ENCODE data around the gene ZSCAN18.

The ZSCAN18 gene

DNA sequence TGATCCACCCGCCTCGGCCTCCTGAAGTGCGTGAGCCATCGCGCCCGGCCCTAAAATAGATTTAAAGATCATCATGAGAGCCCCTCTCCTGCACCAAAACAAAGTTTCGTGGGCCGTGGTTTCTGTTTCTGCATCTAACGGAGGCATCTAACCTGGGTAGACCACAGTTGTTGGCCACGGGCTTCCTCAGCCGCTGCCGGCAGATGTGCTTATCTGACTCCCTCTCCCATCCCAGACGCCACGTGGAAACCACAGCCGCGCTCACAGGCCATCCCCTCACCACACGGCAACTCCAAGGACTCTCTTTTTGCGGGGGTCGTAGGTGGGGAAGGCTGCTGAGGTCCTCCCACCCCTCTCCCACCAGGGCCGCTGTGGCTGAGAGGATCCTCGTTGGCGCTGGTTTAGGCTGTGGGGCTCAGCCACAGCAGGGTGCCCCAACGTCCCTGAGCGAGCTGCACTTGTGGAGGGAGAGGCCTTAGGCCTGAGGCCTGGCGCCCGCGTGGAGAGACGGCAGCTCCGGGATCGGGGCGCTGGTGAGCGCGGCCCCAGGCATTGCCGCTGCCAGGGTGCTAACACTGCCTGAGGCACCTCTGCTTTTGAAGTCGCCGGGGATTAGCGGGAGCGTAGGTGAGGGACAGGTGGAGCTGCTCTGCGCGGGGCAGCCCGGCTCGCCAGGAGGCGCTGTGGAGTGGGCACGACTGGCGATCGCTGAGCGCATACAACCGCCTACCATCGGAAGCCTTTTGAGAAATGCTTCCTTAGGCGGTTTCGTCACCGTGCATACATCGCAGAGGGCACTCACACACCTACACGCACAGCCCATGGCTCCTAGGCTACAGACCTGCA is 55.3 kb downstream of the ZSCAN18 start:
- TF ChIP-seq GATA1 (IDR thresholded peaks at IDR 0.05; ENCODE audit: low read depth, low read length): no peak
- TF ChIP-seq POLR2A (IDR thresholded peaks at IDR 0.05; ENCODE audit: low read length): no peak
- DNase-seq: no peak

DNA sequence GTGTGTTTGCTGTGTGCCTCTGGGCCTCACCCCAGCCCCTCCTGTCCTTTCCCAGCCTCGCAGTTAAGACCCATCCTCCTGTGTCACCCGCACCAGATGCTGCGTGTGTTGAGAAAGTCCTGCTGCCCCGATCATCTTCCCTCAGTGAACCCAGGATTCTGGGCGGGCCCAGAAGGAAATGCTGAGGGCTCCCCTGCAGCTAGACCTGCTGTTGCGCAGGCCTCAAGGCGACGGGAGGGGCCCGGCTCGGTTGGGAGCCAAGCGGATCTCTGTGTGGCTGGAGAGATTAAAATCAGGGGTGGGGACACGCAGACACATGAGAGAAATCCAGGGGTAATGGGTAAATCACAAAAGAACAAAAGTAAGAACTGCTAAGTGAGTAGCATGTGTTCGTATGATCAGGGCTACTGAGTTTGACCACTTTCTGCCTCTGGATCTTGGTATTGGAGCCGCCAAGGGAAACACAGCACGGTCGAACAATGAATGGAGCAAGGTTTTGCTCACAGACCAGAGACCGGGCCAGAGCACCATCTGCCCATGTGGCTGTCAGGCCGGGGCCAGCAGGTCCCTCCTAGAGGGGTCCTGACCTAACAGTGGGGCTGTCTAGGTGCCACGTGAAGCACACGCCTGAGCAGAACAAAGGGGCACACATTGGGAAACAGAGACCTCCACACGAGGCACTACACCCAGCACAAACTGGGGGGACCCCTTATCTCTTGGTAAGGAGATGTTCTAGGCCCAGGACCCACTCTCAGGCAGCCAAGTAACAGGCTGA is 57.1 kb downstream of the ZSCAN18 start:
- DNase-seq: no peak
- TF ChIP-seq POLR2A (IDR thresholded peaks at IDR 0.05; ENCODE audit: low read length): no peak
- TF ChIP-seq GATA1 (IDR thresholded peaks at IDR 0.05; ENCODE audit: low read depth, low read length): no peak

DNA sequence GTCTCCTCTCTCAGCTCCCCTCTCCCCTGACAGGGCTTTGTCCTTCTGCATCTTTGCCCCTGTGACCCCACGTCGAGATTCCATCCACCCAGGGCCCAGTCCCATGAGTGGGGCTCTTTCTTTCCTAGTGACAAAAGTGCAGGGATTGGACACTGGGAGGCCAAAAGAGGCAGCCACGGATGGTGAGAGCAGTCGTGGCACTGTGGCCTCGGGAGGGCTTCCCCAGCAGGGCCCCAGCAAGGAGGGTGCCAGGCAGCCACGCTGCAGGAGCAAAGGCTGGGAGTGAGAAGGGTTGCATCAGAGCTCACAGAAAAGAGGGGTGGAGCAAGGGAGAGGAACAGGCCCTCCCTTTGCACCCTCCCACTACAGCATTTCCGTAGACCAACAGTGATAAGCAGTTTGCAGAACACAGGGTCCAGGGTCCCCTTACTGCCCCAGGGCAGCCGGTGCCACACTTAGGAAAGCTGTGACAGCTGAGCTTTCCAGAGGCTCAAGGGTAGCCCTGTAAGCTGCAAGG is 59.3 kb downstream of the ZSCAN18 start:
- TF ChIP-seq GATA1 (IDR thresholded peaks at IDR 0.05; ENCODE audit: low read depth, low read length) (no peak), POLR2A (IDR thresholded peaks at IDR 0.05; ENCODE audit: low read length) (no peak)
- no peak for DNase-seq

DNA sequence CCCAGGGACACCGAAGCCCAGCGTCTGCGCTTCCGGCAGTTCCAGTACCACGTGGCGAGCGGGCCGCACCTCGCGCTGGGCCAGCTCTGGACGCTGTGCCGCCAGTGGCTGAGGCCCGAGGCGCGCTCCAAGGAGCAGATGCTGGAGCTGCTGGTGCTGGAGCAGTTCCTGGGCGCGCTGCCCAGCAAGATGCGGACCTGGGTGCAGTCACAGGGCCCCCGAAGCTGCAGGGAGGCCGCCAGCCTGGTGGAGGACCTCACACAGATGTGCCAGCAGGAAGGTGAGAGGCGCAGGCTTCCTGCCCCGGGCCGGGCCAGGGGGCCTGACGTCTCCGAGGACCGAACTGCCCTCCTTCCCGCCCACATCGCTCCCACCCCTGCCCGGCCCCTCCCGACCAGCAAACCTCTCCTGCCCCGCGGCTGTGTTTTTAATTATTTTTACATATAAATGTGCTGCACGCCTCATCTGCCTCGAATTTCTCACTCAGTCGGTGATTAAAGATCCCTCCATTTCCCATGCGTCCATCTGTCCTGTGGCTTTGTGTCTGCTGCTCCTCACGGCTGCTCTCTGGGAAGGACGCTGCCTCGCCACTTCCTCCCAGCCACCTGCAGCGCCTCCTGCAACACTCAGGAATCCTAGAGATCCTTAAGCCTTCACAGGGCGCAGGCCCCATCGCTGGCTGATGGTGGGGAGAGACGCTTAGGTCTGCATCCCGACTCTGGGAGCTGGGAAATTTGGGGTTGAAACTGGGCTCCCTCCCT is 59.9 kb downstream of the ZSCAN18 start:
- TF ChIP-seq GATA1 (IDR thresholded peaks at IDR 0.05; ENCODE audit: low read depth, low read length) (no peak), POLR2A (IDR thresholded peaks at IDR 0.05; ENCODE audit: low read length) (no peak)

DNA sequence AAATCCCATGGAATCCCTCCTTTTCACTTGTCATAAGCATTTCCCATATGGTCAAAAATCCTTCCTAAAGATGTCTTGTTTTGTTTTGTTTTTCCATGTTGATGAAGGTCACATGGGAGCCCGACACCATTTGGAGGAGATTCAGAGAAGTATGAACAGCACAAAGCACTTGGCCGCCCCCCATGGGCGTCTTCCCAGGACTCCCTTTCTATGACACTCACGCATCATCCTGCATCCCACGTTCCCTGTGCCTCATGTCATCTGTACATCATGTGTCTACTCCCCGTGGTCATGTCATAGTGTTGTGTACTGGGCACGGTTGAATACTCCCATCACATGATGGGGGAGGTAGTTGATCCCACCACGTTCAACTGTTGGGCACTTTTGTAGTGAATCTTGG is 62.2 kb downstream of the ZSCAN18 start:
- TF ChIP-seq POLR2A (IDR thresholded peaks at IDR 0.05; ENCODE audit: low read length) (no peak), GATA1 (IDR thresholded peaks at IDR 0.05; ENCODE audit: low read depth, low read length) (no peak)
- no peak for DNase-seq

More for the DNA sequence above, 59.9 kb downstream of the ZSCAN18 start:
- no peak for DNase-seq

DNA sequence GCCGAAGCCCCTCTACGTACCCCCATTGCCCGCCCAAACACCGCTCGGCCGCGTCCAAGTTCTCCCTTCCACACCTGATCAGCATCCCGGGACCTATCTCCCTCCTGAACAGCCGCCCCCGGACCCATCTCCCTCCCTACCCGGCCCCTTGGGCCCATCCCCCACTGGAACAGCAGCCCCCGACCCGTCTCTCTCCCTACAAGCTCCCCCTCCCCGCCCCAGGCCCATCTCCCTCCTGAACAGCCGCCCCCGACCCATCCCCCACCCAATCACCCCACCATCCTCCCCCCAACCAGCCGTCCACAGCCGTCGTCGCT is 63.6 kb downstream of the ZSCAN18 start:
- no peak for DNase-seq
- TF ChIP-seq GATA1 (IDR thresholded peaks at IDR 0.05; ENCODE audit: low read depth, low read length) (no peak), POLR2A (IDR thresholded peaks at IDR 0.05; ENCODE audit: low read length) (no peak)

All from erythroblast (primary cell).